ENCODE data around the gene IQCE. TPM values are rescaled to one million over a fixed set of nuclear protein-coding genes. Genes with fewer than 3 reads are reported as not detected.
A peak's percentile ranks its signal among the peaks of the same experiment; 100 is the strongest.

Gene IQCE
- 11.4 TPM for total RNA-seq

- no peak for TF ChIP-seq CTCF (IDR thresholded peaks at IDR 0.05)
- Histone ChIP-seq H3K27ac (peak within 1 kb of the TSS in 1 of 2 donors; percentile 25), H3K36me3 (no peaks in the 10 kb centered on the region), H3K4me3 (peak within 1 kb of the TSS; percentile 98 to 99), H3K9me3 (no peaks in the 10 kb centered on the region), H3K27me3 (no peaks in the 10 kb centered on the region), H3K4me1 (peaks cover 0 to 20% of the 10 kb centered on the region in 2 donors)
- intact Hi-C loops (cut with DNase I): loop anchor here (1.0 to 5.0 kb wide), 6 partner anchors 41 to 204 kb away; partner anchors contain the start of genes CHST12, EIF3B and LFNG
- peak; percentile 56 to 96 for DNase-seq (ENCODE audit: low spot score in 2 of 2)
These were observed at the start of gene IQCE for GRCh38 chr7:2558629-2559282. Gene IQCE (plus strand): TSS chr7:2558979. CDS start chr7:2559182, 203 bp downstream.

- H3K9me3 ChIP-seq: no peaks in the 10 kb centered on the region
- H3K27me3 ChIP-seq: no peaks in the 10 kb centered on the region
- no peak for DNase-seq (ENCODE audit: low spot score in 2 of 2)
- H3K4me3 ChIP-seq: no peak overlapping the region
- no peak for TF ChIP-seq CTCF (IDR thresholded peaks at IDR 0.05)
- intact Hi-C loops (cut with DNase I): no loop called here
- H3K27ac ChIP-seq: no peak overlapping the region
- peaks cover 0 to 4% of the 10 kb centered on the region in 2 donors for H3K4me1 ChIP-seq
- H3K36me3 ChIP-seq: no peaks in the 10 kb centered on the region
These were observed 49.4 kb upstream of the IQCE start for GRCh38 chr7:2509298-2509906.

GRCh38 chr7:2510130-2510776, 48.5 kb upstream of the IQCE start:
- no peak for DNase-seq (ENCODE audit: low spot score in 2 of 2)
- Histone ChIP-seq H3K9me3 (no peaks in the 10 kb centered on the region), H3K27ac (no peak overlapping the region), H3K4me1 (peaks cover 0 to 4% of the 10 kb centered on the region in 2 donors), H3K36me3 (no peaks in the 10 kb centered on the region), H3K4me3 (no peak overlapping the region), H3K27me3 (no peaks in the 10 kb centered on the region)
- intact Hi-C loops (cut with DNase I): no loop called here
- TF ChIP-seq CTCF (IDR thresholded peaks at IDR 0.05): no peak

GRCh38 chr7:2510909-2511768, 47.6 kb upstream of the IQCE start:
- no peak for TF ChIP-seq CTCF (IDR thresholded peaks at IDR 0.05)
- H3K27ac ChIP-seq: peak overlapping the region; percentile 10 to 11
- peaks cover 0 to 4% of the 10 kb centered on the region in 2 donors for H3K4me1 ChIP-seq
- intact Hi-C loops (cut with DNase I): no loop called here
- no peaks in the 10 kb centered on the region for H3K9me3 ChIP-seq
- DNase-seq (ENCODE audit: low spot score in 2 of 2): no peak
- H3K36me3 ChIP-seq: no peaks in the 10 kb centered on the region
- H3K4me3 ChIP-seq: no peak overlapping the region
- no peaks in the 10 kb centered on the region for H3K27me3 ChIP-seq

GRCh38 chr7:2511769-2512168, 47.0 kb upstream of the IQCE start:
- H3K27ac ChIP-seq: peak overlapping the region; percentile 11 to 27
- intact Hi-C loops (cut with DNase I): no loop called here
- no peak overlapping the region for H3K4me3 ChIP-seq
- H3K36me3 ChIP-seq: no peaks in the 10 kb centered on the region
- TF ChIP-seq CTCF (IDR thresholded peaks at IDR 0.05): no peak
- peaks cover 0 to 4% of the 10 kb centered on the region in 2 donors for H3K4me1 ChIP-seq
- H3K9me3 ChIP-seq: no peaks in the 10 kb centered on the region
- H3K27me3 ChIP-seq: no peaks in the 10 kb centered on the region
- no peak for DNase-seq (ENCODE audit: low spot score in 2 of 2)
